ENCODE measurements around the gene CYP27B1.

Gene CYP27B1

GRCh38 chr12:57766464-57767304 lies at the start of gene CYP27B1:
TSS of gene CYP27B1 (minus strand) at chr12:57767078. CDS start at chr12:57767041, 37 bp downstream.
- FAIRE-seq: no peak

- no peak for FAIRE-seq
Observed at GRCh38 chr12:57816001-57816854, 49.4 kb upstream of the CYP27B1 start.

GRCh38 chr12:57815177-57816000 lies 48.5 kb upstream of the CYP27B1 start:
- FAIRE-seq: no peak

- FAIRE-seq: no peak
Observed at GRCh38 chr12:57813971-57814772, 47.3 kb upstream of the CYP27B1 start.

- no peak for FAIRE-seq
Observed at GRCh38 chr12:57813111-57813970, 46.5 kb upstream of the CYP27B1 start.

- no peak for FAIRE-seq
Observed at GRCh38 chr12:57811028-57811755, 44.3 kb upstream of the CYP27B1 start.

GRCh38 chr12:57810450-57810849 lies 43.6 kb upstream of the CYP27B1 start:
- FAIRE-seq: no peak

- FAIRE-seq: no peak
Observed at GRCh38 chr12:57809425-57809824, 42.5 kb upstream of the CYP27B1 start.

GRCh38 chr12:57808351-57808750 lies 41.5 kb upstream of the CYP27B1 start:
- FAIRE-seq: no peak

- no peak for FAIRE-seq
Observed at GRCh38 chr12:57807285-57807684, 40.4 kb upstream of the CYP27B1 start.

GRCh38 chr12:57806677-57807076 lies 39.8 kb upstream of the CYP27B1 start:
- FAIRE-seq: no peak

GRCh38 chr12:57803319-57803893 lies 36.5 kb upstream of the CYP27B1 start:
- no peak for FAIRE-seq

GRCh38 chr12:57802607-57803006 lies 35.7 kb upstream of the CYP27B1 start:
- FAIRE-seq: no peak

- no peak for FAIRE-seq
Observed at GRCh38 chr12:57800965-57801364, 34.1 kb upstream of the CYP27B1 start.

- FAIRE-seq: no peak
Observed at GRCh38 chr12:57797933-57798332, 31.1 kb upstream of the CYP27B1 start.

GRCh38 chr12:57796996-57797395 lies 30.1 kb upstream of the CYP27B1 start:
- no peak for FAIRE-seq

GRCh38 chr12:57795354-57795753 lies 28.5 kb upstream of the CYP27B1 start:
- no peak for FAIRE-seq

- FAIRE-seq: no peak
Observed at GRCh38 chr12:57793920-57794319, 27.0 kb upstream of the CYP27B1 start.

- FAIRE-seq: no peak
Observed at GRCh38 chr12:57783861-57784260, 17.0 kb upstream of the CYP27B1 start.

GRCh38 chr12:57783466-57783801 lies 16.6 kb upstream of the CYP27B1 start:
- no peak for FAIRE-seq
